ENCODE measurements around the gene CAB39L. TPM values are rescaled to one million over a fixed set of nuclear protein-coding genes. Genes with fewer than 3 reads are reported as not detected.
"Not testable (repeated sequence)": the region's sequence is repeated elsewhere in the genome, so short reads cannot be mapped to it uniquely, and the experiment has no call there.

CAB39L gene
- total RNA-seq, 1 donor from 2014 or later, result 13.2 TPM

GRCh38 chr13:49329831-49330545 lies 113.9 kb downstream of the CAB39L start:
- FAIRE-seq (no peak), DNase-seq (ENCODE audit: low read depth) (no peak)
- H3K4me3 Mint-ChIP-seq (ENCODE audit: unreplicated experiment), result no peak overlapping the region
- Histone ChIP-seq H3K36me3 (ENCODE audit: insufficient read depth, low read length) (no peaks in the 10 kb centered on the region), H3K4me1 (ENCODE audit: insufficient read depth, low read length) (no peaks in the 10 kb centered on the region), H3K27me3 (ENCODE audit: insufficient read depth, low read length) (no peaks in the 10 kb centered on the region), H3K4me3 (ENCODE audit: insufficient read depth, low read depth, low read length) (no peak overlapping the region), H3K9ac (ENCODE audit: low read length) (no peak overlapping the region), H3K9me3 (ENCODE audit: insufficient read depth, low read depth, low read length) (no peaks in the 10 kb centered on the region), H4K20me1 (ENCODE audit: insufficient read depth, low read length) (no peaks in the 10 kb centered on the region), H3K27ac (ENCODE audit: low read depth, low read length) (no peak overlapping the region), H2AFZ (ENCODE audit: low read depth, low read length) (no peak overlapping the region), H3K4me2 (ENCODE audit: low read length) (no peak overlapping the region), H3K79me2 (ENCODE audit: insufficient read depth, low read length) (no peaks in the 10 kb centered on the region)
- no peaks in the 10 kb centered on the region for H3K27me3 Mint-ChIP-seq (ENCODE audit: low read depth, unreplicated experiment)
- no peak overlapping the region for H3K27ac Mint-ChIP-seq (ENCODE audit: unreplicated experiment)
- TF ChIP-seq CTCF (IDR thresholded peaks at IDR 0.05; ENCODE audit: insufficient read depth, low read depth, low read length) (no peak), EZH2 (IDR thresholded peaks at IDR 0.05; ENCODE audit: insufficient read depth, low read length) (no peak)
- no peaks in the 10 kb centered on the region for H3K9me3 Mint-ChIP-seq (ENCODE audit: unreplicated experiment)
- H3K4me1 Mint-ChIP-seq (ENCODE audit: low read depth, unreplicated experiment), result peaks cover 2% of the 10 kb centered on the region
- H3K36me3 Mint-ChIP-seq (ENCODE audit: low read depth, unreplicated experiment), result peaks cover 7% of the 10 kb centered on the region

GRCh38 chr13:49327145-49327544 lies 116.7 kb downstream of the CAB39L start:
- FAIRE-seq; H3K4me3 ChIP-seq (ENCODE audit: insufficient read depth, low read depth, low read length); H3K4me1 ChIP-seq (ENCODE audit: insufficient read depth, low read length); H3K9me3 Mint-ChIP-seq (ENCODE audit: unreplicated experiment); H3K36me3 ChIP-seq (ENCODE audit: insufficient read depth, low read length); H3K9me3 ChIP-seq (ENCODE audit: insufficient read depth, low read depth, low read length); H4K20me1 ChIP-seq (ENCODE audit: insufficient read depth, low read length); H3K79me2 ChIP-seq (ENCODE audit: insufficient read depth, low read length); H3K27me3 ChIP-seq (ENCODE audit: insufficient read depth, low read length); H3K4me2 ChIP-seq (ENCODE audit: low read length); H2AFZ ChIP-seq (ENCODE audit: low read depth, low read length); H3K27ac ChIP-seq (ENCODE audit: low read depth, low read length); H3K9ac ChIP-seq (ENCODE audit: low read length); H3K4me1 Mint-ChIP-seq (ENCODE audit: low read depth, unreplicated experiment); DNase-seq (ENCODE audit: low read depth); H3K36me3 Mint-ChIP-seq (ENCODE audit: low read depth, unreplicated experiment); H3K27ac Mint-ChIP-seq (ENCODE audit: unreplicated experiment); H3K27me3 Mint-ChIP-seq (ENCODE audit: low read depth, unreplicated experiment); H3K4me3 Mint-ChIP-seq (ENCODE audit: unreplicated experiment): not testable (repeated sequence)

GRCh38 chr13:49326222-49326917 lies 117.5 kb downstream of the CAB39L start:
- Histone ChIP-seq H4K20me1 (ENCODE audit: insufficient read depth, low read length) (no peaks in the 10 kb centered on the region), H3K9ac (ENCODE audit: low read length) (no peak overlapping the region), H3K4me1 (ENCODE audit: insufficient read depth, low read length) (no peaks in the 10 kb centered on the region), H3K4me3 (ENCODE audit: insufficient read depth, low read depth, low read length) (no peak overlapping the region), H3K9me3 (ENCODE audit: insufficient read depth, low read depth, low read length) (no peaks in the 10 kb centered on the region), H3K36me3 (ENCODE audit: insufficient read depth, low read length) (no peaks in the 10 kb centered on the region), H3K79me2 (ENCODE audit: insufficient read depth, low read length) (no peaks in the 10 kb centered on the region), H3K4me2 (ENCODE audit: low read length) (no peak overlapping the region), H2AFZ (ENCODE audit: low read depth, low read length) (no peak overlapping the region), H3K27ac (ENCODE audit: low read depth, low read length) (no peak overlapping the region), H3K27me3 (ENCODE audit: insufficient read depth, low read length) (no peaks in the 10 kb centered on the region)
- Mint-ChIP-seq H3K4me1 (ENCODE audit: low read depth, unreplicated experiment) (peaks cover 2% of the 10 kb centered on the region), H3K9me3 (ENCODE audit: unreplicated experiment) (no peaks in the 10 kb centered on the region), H3K27ac (ENCODE audit: unreplicated experiment) (no peak overlapping the region), H3K36me3 (ENCODE audit: low read depth, unreplicated experiment) (peaks cover 3% of the 10 kb centered on the region), H3K27me3 (ENCODE audit: low read depth, unreplicated experiment) (no peaks in the 10 kb centered on the region), H3K4me3 (ENCODE audit: unreplicated experiment) (no peak overlapping the region)
- TF ChIP-seq CTCF (IDR thresholded peaks at IDR 0.05; ENCODE audit: insufficient read depth, low read depth, low read length) (no peak), EZH2 (IDR thresholded peaks at IDR 0.05; ENCODE audit: insufficient read depth, low read length) (no peak)
- DNase-seq (ENCODE audit: low read depth) (no peak), FAIRE-seq (no peak)

Data from astrocyte (in vitro differentiated cells and primary cell).